H1 (cell line): ENCODE data around the gene SENP7. TPM values are rescaled to one million over a fixed set of nuclear protein-coding genes. Genes with fewer than 3 reads are reported as not detected.

Source experiments
- ASH2L ChIP-seq: fragments of 200-600, 300-600 bp; sonication (generic); IDR thresholded peaks from one replicate; pipeline ENCODE4 v1.7.1; 2017; ENCODE audit warnings: low read length
- BRCA1 ChIP-seq: IDR thresholded peaks from 2 replicates; pipeline ENCODE4 v1.6.1; 2012; ENCODE audit warnings: low read depth, low read length, improper control_type of control experiment
- EP300 ChIP-seq, 2 experiments: IDR thresholded peaks; 1 replicate in 1 of 2; 2 replicates in 1 of 2; pipeline ENCODE4 v1.6.1; 2011 to 2012; ENCODE audit warnings: low read depth in 2 of 2, low read length in 2 of 2, mild to moderate bottlenecking in 2 of 2, borderline replicate concordance in 1 of 2, inconsistent platforms in 1 of 2, moderate library complexity in 1 of 2
- KDM5A ChIP-seq: fragments of 200-600 bp; IDR thresholded peaks from 2 replicates; pipeline ENCODE4 v1.7.1; 2012; ENCODE audit warnings: mild to moderate bottlenecking, low read length, inconsistent platforms, mixed read lengths
- SIN3A ChIP-seq, 2 experiments: IDR thresholded peaks in 1 of 2; conservative IDR thresholded peaks in 1 of 2; 2 replicates each; pipeline ENCODE4 v1.6.1; 2011 to 2012; ENCODE audit warnings: low read length in 2 of 2, improper control_type of control experiment in 1 of 2, low read depth in 1 of 2, mild to moderate bottlenecking in 1 of 2
- polyA plus RNA-seq, 7 experiments: library from polyadenylated mRNA; depleted of rRNA in 3 of 7; stranded (reverse) in 5 of 7; unstranded in 2 of 7; fragments of >200 nt in 5 of 7; fragments of 200-250 nt in 2 of 7; gene quantifications; 1 replicate in 5 of 7; 2 replicates in 1 of 7; 4 replicates in 1 of 7; pipeline versions ENCODE4 v1.2.1 to v1.2.3, GENCODE V29; 2011 to 2013; ENCODE audit warnings: missing spikeins in 2 of 7, mixed read lengths in 2 of 7
- total RNA-seq: library from RNA; stranded (reverse); fragmentation: NEBNext Ultra II Directional; extraction: Animal tissue kit (Norgen Biotek cat#: 25700); gene quantifications from 2 replicates; pipeline ENCODE4 v1.2.1, GENCODE V29; 2021

SENP7 gene
- total and polyA plus RNA-seq, 2 of the 8 experiments (the other 6 are each of a cell fraction or from before 2014, with no cell fraction given) = 2.8 to 7.8 TPM

- no peak for TF ChIP-seq BRCA1
- TF ChIP-seq KDM5A = no peak
- no peak for TF ChIP-seq ASH2L
- TF ChIP-seq EP300 (IDR thresholded peaks at IDR 0.05; ENCODE audit: borderline replicate concordance in 1 of 2, low read depth in 2 of 2, low read length in 2 of 2) = no peak
- TF ChIP-seq SIN3A (conservative IDR thresholded peaks at IDR 0.05 in 1 of 2, IDR thresholded peaks at IDR 0.05 in 1 of 2; ENCODE audit: low read depth in 1 of 2, low read length in 2 of 2) = no peak
Measured at GRCh38 chr3:101532783-101533602, 20.0 kb upstream of the SENP7 start (continued).
